ENCODE results near the gene DISC1.

DNA sequence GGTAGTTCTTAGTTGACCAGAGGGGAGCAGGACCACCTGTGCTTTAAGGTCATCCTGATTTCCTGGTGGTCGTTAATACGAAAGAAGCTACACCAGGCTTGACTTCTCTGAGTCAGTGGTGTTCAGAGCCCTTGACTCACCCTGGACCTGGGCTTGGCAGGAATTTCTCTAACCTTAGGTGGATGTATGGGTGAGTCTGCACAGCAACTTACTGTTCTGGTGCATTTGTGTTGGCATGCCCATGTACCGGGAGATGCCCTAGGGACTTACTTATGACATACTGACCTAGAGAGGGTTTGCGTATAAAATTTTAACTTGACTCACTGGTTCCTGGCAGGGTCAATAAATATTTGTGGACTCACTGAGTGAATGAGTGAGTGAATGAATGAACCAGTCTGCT, 304.6 kb downstream of the DISC1 start:
- TF ChIP-seq, protein P1, sequence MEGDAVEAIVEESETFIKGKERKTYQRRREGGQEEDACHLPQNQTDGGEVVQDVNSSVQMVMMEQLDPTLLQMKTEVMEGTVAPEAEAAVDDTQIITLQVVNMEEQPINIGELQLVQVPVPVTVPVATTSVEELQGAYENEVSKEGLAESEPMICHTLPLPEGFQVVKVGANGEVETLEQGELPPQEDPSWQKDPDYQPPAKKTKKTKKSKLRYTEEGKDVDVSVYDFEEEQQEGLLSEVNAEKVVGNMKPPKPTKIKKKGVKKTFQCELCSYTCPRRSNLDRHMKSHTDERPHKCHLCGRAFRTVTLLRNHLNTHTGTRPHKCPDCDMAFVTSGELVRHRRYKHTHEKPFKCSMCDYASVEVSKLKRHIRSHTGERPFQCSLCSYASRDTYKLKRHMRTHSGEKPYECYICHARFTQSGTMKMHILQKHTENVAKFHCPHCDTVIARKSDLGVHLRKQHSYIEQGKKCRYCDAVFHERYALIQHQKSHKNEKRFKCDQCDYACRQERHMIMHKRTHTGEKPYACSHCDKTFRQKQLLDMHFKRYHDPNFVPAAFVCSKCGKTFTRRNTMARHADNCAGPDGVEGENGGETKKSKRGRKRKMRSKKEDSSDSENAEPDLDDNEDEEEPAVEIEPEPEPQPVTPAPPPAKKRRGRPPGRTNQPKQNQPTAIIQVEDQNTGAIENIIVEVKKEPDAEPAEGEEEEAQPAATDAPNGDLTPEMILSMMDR (IDR thresholded peaks at IDR 0.05) = no peak
- TF ChIP-seq POLR2A (IDR thresholded peaks at IDR 0.05) = no peak

Measured in uterus (tissue), 2 donors.